AG04449 (cell line): ENCODE data around the gene CYP2W1.

Experiments
- CTCF ChIA-PET: fragments of 350-600 bp; formaldehyde crosslinking; extraction: SDS; loops from one replicate; lab custom pipeline; 2021; ENCODE audit warnings: antibody characterized with exemption; lab: Yijun Ruan, JAX
- POLR2A ChIA-PET: fragments of 400-600, 350-600 bp; formaldehyde crosslinking; extraction: SDS; loops from one replicate; lab custom pipeline; 2020; ENCODE audit warnings: antibody characterized with exemption, inconsistent platforms; lab: Yijun Ruan, JAX
- DNase-seq: peaks from one replicate; pipeline ENCODE4 v3.0.0-alpha.2; 2010; ENCODE audit warnings: low read depth, low spot score
- H3K4me3 ChIP-seq: 2 replicates; pipeline ENCODE4 v1.5.1; 2011; ENCODE audit warnings: low read depth, mild to moderate bottlenecking, control low read depth, low read length
- TF ChIP-seq, protein P1 (sequence below): IDR thresholded peaks from one replicate; pipeline ENCODE4 v1.5.1; 2011; ENCODE audit warnings: mild to moderate bottlenecking, moderate library complexity, low read length, control low read depth, inconsistent platforms; ENCODE audit not compliant: insufficient read depth; ENCODE audit errors: missing control alignments

Gene CYP2W1

DNA sequence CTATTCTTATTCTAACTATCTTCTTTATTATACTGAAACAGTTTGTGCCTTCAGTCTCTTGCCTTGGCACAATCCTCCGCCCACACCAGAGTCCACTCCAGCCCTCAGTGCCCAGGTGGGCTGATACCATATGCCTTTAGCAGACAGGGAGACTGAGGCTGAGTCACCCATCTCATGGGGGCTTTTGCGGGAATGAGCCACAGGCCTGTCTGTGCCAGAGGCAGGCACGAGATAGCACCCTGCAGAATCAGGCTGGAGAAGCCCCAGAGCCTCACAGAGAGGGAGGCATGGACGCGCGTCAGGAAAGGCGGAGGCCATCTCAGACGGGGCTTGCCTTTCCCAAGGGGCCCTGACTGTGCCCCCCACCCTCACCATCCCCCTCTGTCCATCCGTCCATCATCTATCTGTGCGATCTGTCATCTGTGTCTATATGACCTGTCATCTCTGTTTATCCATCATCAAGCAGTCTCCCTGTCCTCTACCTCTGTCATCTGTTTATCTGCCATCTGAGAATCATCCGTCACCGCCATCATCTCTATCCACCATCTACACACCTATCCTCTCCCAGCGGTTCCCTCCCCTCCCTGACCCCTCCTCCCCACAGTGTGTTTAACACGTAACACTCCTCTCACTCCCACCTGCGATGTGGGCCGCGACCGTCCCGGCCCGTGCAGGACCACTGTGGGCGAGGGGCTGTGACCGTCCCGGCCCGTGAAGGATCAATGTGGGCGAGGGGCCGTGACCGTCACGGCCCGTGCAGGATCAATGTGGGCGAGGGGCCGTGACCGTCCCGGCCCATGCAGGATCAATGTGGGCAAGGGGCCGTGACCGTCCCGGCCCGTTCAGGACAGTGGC lies 21.2 kb upstream of the CYP2W1 start:
- ChIA-PET POLR2A (no interaction called here), CTCF (no interaction called here)
- TF ChIP-seq, protein P1, sequence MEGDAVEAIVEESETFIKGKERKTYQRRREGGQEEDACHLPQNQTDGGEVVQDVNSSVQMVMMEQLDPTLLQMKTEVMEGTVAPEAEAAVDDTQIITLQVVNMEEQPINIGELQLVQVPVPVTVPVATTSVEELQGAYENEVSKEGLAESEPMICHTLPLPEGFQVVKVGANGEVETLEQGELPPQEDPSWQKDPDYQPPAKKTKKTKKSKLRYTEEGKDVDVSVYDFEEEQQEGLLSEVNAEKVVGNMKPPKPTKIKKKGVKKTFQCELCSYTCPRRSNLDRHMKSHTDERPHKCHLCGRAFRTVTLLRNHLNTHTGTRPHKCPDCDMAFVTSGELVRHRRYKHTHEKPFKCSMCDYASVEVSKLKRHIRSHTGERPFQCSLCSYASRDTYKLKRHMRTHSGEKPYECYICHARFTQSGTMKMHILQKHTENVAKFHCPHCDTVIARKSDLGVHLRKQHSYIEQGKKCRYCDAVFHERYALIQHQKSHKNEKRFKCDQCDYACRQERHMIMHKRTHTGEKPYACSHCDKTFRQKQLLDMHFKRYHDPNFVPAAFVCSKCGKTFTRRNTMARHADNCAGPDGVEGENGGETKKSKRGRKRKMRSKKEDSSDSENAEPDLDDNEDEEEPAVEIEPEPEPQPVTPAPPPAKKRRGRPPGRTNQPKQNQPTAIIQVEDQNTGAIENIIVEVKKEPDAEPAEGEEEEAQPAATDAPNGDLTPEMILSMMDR: no peak
- no peak overlapping the region for H3K4me3 ChIP-seq
- DNase-seq: no peak

DNA sequence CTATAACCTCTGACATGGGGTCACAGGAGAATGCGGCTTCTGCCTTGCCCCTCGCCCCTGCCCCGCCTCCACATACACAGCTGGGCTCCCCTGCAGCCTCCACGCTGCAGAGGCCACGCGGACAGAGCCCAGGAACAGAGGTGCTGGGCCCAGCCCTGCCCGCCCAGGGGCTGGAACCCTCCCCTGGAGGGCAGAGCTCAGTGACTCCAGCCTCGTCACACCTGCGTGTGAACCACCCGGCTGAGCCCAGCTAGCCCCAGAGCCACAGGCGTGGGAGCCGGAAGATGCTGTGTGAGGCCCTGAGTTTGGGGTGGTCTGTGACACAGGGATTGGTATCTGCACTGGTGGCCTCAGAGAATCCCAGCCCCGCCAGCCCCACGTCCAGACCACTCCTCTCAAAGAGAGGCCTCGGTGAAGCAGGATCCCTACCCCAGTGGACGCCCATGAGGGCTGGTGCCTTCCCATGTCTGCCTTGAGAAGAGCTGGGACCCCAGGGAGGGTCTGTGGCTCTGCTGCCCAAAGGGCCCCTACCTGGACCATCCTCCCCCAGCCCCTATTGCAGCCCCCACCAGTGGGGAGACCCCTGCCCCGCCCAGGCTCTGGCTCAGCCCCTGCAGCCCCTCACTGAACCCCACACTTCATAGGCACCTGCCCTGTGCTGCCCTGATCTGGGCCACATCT lies 20.4 kb upstream of the CYP2W1 start:
- ChIA-PET POLR2A (no interaction called here), CTCF (no interaction called here)
- H3K4me3 ChIP-seq: no peak overlapping the region
- TF ChIP-seq, protein P1: no peak
- no peak for DNase-seq

DNA sequence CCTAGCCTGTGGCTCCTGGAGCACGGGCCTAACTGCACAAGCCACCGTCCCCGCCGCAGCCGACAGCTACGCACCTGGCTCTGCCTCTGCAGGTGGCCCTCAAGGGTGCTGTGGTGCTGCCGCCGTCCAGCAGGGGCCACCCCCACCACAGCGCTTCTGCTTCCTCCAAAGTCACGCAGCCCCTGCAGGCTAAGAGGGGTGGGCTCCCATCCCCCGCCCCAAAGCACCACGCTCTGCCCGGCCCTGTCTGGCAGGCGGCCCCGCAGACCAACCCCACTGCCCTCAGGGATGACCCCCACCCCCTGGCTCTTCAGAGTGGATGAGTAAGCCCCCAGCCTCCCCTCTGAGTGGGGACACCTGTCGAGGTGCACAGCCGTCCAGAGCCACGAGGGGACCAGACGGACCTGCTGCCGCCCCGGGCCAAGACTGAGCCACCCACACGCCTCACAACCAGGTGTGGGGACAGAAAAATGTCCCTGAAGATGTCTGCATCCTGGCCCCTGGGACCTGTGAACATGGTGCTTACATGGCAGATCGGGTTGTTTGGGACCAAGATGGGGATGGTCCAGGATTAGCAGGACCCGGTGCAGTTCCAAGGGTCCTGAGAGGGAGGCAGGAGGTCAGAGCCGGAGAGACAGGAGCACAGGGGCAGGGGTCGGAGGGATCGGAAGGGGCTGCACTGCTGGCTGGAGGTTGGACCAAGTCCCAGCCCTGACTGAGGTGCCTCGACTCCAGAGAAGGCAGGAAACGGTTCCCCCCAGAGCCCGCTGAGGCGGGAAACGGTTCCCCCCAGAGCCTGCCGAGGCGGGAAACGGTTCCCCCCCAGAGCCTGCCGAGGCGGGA lies 19.5 kb upstream of the CYP2W1 start:
- TF ChIP-seq, protein P1: no peak
- ChIA-PET POLR2A (no interaction called here), CTCF (no interaction called here)
- H3K4me3 ChIP-seq: no peak overlapping the region
- DNase-seq: no peak

DNA sequence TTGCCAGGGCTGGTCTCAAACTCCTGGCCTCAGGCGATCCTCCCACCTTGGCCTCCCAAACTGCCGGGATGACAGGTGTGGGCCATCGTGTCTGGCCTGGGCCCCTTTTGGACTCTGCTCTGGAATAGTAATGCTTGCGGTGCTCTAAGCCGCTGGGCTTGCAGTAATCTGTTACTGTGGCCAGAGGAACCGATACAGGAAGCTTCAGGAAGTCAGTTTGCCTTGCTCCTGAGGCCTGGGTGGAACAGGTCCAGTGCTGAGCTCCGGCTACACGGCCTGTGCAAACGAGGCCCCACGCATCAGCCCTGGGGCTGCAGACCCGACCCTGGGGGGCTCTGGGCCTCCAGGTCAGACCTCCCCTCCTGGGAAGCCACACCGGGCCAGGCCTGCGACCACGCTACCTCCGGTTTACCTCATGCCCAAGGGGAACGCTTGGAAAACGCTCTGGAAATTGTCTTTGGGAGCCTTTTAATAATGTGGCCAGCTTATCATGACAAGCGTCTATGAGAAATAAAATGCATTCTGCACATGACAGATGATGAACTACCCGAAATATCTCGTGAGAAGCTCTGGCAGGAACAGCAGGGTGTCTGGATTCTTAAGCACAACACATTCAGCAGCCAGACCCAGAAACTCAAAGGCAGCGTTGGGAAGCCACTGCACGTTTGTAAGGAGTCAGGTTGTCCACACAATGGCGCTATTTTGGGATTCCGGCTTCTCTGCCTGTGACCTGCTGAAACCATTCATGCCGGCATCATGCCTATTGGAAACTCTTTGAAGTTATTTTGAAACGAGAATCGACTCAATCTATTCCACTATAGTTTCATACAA lies 18.4 kb upstream of the CYP2W1 start:
- POLR2A ChIA-PET: interaction anchor here (0.8 kb wide), 1 partner anchor 10 kb away, joined by 7 read pairs; the partner anchor contains the start of gene COX19
- CTCF ChIA-PET: interaction anchor here (0.7 to 1.2 kb wide), 2 partner anchors 29 to 102 kb away, joined by 3 to 5 read pairs; no protein-coding TSS in a partner anchor
- no peak for DNase-seq
- TF ChIP-seq, protein P1: no peak
- H3K4me3 ChIP-seq: no peak overlapping the region

DNA sequence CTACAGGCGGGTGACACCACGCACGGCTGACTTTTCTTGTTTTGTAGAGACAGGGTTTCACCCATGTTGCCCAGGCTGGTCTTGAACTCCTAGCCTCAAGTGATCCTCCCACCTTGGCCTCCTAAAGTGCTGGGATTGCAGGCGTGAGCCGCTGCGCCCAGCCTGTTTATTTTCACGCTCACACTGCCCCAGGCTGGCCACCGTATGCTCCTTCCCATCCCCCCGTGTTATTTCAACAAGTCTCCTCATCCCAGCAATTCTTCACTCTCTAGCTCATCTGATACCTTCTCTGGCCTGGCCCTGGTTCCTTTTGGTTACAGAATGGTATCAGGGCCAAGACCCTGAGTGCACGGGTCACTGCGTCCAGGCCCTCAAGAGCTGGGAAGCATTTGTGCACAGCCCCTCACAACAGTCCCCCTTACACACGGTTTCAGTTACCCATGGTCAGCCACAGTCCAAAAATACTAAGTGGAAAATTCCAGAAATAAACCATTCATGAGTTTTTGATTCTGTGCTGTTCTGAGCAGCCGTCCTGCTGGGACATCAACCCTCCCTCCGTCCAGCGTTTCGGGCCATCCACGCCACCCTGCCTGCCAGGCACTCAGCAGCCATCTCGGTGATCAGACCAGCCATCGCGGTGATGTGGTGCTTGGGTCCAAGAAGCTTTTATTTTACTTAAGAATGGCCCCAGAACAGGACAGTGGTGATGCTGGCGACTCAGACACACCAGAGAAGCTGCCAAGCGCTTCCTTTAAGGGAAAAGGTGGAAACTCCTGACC lies 16.5 kb upstream of the CYP2W1 start:
- ChIA-PET POLR2A (interaction anchor here (1.4 kb wide), 1 partner anchor 9 kb away, joined by 3 read pairs; the partner anchor contains the start of gene COX19), CTCF (interaction anchor here (1.1 to 2.4 kb wide), 3 partner anchors 8 to 100 kb away, joined by 4 to 6 read pairs (median 6); partner anchors contain the start of gene COX19)
- H3K4me3 ChIP-seq: no peak overlapping the region
- TF ChIP-seq, protein P1: no peak
- no peak for DNase-seq
